Measurements from ENCODE around the gene KANSL1.

Gene KANSL1

DNA sequence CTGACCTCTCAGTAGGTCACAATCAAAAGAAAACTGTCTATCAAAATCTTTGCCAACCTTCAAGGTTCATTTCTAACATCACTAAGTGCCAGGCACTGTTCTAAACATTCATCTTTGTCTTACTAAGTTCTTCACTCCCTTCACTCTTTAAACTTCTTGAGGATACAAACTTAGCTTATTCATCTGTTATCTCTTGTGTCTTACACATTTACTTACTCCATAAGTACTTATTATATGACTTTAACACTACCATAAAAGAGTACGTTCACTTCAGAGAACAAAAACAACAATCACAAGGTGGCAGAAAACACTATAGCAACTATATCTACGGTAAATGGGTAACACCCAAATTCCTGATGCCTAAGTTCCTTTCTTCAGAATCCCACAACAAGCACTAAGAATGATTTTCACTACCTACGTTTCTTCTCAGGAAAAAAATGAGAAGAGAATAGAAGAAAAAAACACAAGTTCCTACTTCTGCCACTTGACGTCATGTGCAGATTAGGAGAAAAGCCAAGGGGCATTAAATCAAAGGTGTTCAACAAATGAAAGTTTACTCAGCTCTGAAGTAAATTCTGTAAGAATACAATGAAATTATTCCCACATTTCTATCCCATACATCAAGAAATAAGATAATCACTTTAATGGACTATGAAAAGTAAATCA, 29.2 kb downstream of the KANSL1 start:
- no peak for DNase-seq

DNA sequence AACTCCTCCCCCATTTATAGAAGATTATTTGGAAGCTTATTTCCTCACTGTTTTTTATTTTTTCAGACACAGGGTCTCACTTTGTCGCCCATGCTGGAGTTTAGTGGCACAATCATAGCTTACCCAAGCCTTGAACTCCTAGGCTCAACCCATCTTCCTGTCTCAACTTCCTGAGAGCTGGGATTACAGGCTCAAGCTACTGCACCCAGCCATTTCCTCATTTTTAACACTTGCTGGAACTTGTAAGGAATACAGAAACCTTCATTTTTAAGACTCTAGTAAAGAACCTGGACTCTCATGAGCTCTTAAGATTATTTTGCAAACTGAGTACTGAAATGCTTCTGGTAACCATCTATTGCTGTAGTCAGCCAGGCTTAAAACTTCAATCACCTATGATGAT, 29.9 kb downstream of the KANSL1 start:
- no peak for DNase-seq

DNA sequence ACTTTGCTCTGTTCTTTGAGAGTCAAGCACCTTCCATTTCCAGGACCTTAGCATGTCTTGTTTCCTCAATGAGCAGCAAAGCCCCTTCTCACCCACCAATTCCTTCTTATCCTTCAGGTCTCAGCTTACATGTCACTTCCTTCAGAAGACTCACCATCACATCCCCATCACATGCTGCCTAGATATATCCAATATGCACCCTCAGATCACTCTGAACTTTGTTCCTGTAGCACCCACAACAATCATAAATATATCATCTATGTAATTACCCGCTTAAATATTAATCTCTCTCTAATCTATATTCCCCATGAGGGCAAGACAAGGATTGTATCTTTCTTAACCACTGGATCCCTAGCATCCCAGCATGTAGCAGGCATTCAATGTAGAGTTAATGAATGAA, 30.4 kb downstream of the KANSL1 start:
- DNase-seq = no peak

DNA sequence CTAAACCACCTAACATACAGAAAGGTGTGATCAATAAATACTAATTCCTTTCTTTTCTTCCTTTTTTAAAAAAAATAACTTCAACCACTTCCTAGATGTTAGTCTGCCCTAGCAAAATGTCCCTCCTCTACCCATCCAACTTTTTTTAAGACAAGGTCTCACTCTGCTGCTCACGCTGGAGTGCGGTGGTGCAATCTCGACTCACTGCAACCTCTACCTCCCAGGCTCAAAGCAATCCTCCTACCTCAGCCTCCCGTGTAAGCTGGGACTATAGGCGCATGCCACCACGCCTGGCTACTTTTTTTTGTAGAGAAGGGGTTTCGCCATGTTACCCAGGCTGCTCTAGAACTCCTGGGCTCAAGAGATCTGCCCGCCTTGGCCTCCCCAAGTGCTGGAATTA, 33.1 kb downstream of the KANSL1 start:
- no peak for DNase-seq

DNA sequence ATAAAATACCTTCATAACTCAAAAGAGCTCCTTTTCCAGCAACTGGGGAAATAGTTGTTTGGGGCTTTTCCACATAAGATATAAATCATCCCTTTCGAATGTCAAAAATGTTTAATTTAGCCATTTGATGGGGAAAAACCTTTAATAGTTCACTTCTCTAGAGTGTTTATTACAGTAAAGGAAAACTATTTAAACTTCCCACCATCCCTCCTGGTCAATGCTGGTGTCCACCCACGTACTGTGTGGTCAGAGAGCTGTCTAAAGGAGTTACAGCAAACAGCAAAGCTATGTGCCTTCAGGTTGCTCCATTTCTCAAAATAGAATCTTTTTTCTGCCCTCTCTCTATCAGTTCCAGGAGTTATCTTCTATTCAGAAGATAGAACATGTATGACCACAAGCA, 33.5 kb downstream of the KANSL1 start:
- no peak for DNase-seq

DNA sequence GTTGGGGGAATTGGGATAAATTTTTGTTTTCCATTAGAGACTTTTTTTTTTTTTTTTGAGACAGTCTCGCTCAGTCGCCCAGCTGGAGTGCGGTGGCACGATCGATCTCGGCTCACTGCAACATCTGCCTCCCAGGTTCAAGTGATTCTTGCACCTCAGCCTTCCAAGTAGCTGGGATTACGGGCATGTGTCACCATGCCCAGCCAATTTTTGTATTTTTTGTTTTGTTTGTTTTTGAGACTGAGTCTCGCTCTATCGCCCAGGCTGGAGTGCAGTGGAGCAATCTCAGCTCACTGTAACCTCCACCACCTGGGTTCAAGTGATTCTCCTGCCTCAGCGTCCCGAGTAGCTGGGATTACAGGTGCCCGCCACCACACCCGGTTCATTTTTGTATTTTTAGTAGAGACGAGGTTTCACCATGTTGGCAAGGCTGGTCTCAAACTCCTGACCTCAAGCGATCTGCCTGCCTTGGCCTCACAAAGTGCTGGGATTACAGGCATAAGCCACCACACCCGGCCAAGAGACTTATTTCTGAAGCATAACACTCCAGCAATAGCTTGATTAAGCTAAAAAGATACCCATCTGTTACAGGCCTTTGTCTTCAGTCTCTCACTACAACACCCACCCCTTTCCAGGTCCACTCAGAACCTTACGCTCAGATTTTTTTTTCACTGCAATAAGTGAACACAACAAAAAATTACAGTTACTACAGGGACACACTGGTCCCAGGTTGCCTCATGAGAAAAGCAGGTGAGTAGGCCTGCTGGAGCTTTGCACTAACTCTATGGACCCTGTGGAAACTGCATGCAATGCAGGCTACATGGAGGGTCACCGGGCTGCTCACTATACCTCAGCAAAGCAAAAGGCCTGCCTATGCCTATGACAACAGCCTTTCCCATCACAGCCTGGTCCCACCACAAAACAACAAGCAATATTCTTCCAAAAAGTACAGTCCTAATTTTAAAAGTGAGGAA, 34.6 kb downstream of the KANSL1 start:
- DNase-seq = no peak

DNA sequence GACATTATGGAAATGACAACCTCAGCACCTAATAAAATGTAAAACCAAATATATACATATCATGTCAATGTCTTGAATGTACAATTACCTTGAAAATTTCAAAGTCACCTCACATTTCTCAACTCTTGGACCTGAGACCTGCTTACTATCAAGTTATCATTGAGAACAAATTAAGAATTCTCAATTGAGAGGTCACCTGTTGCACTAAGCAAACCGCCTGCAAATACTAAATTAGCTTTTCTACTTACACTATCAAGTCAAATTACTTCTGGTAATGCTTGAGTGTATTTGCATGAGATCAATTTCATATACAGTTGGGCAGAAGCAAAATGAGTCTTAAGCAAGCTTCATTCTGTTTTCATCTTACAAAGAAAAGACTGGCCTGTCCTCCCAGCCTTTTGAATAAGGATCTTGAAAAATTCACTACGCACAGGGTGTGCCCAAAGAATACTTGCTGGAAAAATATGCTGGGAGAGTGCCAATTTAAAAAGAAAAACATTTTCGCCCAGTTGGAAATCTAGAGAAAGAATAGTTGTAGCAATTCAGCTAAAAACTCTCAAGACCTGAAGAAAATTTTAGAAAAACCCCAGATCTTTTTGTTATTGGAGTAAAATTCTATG, 35.7 kb downstream of the KANSL1 start:
- no peak for DNase-seq

DNA sequence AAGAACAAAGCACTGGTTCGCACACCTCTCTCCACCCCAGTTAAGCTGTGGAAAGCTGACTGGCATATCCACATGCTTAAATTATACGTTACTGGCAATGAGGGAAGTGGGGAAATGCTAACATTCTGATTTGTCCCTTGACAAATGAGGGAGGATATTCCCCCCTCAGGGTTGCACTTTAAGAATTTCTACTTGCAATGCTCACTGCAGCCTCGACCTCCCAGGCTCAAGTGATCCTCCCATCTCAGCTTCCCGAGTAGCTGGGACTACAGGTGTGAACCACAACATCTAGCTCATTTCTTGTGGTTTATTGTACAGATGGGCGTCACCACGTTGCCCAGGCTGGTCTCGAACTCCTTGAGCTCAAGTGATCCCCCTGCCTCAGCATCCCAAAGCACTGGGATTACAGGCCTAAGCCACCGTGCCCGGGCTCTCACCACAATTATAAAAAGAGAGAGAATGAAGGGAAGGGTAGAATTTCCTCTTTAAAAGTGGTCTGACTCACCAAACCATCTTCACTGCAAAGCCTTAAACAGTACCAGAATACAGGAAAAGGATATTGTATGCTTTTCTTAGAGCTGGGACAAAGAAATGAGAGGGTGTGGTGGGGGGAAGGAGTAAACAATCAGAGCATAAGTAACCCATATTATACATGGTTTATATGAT, 38.9 kb downstream of the KANSL1 start:
- DNase-seq = no peak

DNA sequence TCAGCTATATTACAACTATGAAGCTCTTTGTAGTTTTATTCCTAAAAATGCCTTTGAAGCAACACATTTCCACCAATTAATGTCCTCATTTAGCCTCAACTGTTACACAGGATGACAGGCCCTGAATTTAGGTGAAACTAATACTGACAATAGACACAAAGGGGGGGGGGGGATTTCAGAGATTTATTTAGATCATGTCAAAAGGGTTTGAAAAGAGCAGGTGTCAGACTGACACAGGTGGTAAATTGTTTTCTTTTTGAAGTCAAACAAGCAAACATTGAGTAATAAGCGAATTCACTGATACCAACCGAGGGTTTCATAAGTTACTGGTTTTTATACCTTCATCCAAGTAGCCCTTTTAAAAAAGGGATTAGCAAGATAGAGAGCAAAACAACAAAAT, 40.8 kb downstream of the KANSL1 start:
- no peak for DNase-seq

DNA sequence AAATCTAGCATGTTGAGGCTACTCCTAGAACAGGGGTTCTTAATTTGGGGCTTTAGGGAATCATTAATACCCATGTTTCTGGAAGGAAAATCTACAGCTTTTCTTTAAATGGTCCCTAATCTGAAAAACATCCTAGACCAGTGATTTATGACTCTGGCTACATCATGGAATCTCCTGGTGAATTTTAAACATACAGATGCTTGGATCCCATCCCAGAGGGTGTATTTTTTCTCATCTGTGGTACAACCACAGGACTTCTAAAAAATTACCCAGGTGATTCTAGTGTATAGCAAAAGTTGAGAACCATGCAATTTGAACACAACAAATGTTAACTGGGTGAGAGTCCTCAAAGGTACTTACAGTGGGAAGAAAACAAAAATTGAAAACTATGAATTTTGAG, 41.5 kb downstream of the KANSL1 start:
- no peak for DNase-seq

DNA sequence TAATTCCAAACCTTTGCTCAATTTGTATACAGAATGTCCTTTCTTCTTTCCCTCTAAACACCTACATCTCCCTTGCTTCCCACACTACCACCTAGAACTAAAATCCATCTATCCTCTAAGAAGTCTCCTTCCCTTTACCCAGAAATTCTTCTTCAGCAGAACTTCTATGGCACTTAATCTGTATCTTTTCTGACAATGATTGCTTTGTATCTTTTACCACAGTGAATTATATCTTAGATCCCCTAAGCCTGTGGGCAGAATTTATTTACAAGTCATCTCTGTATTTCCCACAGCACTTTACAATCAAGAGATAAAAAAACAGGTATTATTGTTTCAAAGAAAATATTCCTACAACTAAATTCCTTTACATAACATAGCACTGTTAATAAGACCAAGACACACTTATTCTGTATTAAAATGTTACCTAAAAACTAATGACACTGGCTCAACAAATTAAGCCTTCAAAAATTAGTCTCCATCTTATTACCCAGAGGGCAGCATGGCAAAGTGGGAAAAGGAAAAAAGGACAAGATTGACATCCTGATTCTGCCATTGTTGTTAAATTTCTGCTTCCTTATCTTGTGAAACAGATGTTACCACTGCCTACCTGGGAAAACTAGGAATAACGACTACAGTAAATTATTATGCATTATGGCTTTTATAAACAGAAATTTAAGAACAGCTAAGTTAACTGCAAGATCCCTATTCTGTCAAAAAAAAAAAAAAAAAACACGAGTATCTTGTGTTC, 42.8 kb downstream of the KANSL1 start:
- no peak for DNase-seq

DNA sequence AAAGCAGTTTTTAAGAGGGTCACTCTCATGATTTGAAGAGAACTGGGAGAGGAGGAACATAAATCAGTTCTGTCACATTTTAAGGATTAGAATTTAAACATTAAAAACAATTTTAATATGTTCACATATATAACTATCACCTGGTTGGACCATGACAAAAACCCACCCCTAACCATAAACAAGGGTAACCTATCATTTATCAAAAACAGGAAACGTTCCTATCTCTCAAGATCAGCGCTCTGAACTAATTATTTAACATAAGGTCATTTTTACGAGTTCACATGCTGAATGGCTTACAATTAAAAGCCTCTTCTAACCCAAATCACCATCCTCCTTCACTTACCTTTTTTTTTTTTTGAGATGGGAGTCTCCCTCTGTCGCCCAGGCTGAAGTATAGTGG, 45.0 kb downstream of the KANSL1 start:
- no peak for DNase-seq

DNA sequence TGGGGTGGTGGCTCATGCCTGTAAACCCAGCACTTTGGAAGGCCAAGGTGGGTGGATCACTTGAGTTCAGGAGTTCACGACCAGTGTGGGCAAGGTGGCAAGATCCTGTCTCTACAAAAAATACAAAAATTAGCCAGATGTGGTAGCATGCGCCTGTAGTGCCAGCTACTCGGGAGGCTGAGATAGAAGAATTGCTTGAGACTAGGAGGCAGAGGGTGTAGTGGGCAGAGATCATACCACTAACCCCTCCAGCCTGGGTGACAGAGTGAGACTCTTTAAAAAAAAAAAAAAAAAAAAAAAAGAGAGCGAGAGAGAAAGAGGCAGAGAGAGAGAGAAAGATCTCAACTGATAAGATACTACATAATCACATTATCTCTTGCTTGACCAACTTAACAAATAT, 45.9 kb downstream of the KANSL1 start:
- DNase-seq = no peak

DNA sequence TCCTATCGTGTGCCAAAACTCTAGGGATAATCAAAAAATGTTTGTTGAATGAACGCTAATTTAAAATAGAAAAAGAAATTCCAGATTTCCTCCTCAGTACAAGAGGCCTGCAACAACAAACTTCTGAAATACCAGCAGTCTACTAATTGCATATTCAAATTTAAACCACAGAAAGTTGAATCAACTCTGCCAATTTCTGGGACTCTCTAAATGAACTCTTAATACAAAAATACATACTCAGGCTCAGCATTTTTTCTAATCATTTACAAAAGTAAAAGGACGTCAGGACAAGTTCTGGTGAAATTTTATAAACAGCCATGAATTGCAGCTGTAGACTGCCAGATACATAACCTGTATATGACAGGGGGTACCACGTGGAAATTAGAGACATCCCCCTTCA, 49.0 kb downstream of the KANSL1 start:
- DNase-seq = no peak

DNA sequence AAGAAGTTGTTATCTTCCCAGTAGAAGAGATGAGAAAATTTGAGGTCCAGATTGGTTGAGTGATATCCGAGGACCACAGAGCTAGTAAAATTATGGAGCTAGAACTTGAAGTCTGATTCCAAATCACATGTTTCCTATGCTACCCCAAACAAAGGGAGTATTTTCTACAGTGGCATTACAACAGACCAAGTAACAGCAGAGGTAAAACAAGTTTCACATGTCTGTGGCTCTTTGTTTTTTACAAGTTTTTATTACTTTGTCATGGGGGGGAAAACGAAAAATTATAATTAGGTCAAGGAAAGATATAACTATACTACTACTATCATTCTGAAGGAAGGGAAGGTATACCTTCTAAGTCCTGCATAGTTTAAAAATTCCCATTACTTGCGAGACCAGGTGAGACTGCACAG, 49.4 kb downstream of the KANSL1 start:
- DNase-seq = no peak

DNA sequence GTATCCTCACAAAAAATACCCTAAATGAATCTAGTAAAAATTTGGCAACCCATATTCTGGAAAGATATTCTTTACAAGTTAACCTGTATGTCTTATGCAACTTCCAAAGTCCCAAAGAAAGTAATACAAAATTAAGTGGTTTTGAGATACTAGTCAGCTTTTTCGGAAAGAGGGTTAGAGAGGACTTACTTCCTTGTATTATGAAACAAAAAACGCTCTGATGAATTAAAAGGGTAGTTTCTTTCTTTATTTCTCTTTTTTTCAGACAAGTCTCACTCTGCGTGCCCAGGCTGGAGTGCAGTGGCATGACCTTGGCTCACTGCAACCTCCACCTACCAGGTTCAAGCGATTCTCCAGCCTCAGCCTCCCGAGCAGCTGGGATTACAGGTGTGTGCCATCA, 51.6 kb downstream of the KANSL1 start:
- no peak for DNase-seq

DNA sequence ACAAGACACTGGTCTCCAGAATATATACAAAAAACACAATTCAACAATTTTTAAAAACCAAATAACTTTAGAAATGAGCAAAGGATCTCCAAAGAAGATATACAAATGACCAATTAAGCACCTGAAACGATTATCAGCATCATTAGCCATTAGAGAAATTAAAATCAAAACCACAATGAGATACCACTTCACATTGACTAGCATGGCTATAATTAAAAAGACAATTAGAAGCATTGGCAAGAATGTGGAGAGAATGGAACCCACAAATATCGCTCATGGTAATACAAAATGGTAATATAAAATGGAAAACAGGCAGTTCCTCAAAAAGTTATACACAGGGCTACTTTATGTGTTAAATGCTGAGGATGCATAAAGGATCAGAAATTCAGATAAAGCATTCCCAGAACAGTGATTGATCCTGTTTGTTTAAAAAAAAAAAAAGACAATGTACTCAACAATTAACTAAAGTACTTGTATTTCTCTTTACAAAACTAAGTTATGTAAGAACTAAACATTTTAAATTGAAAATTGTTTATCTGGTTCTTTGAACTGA, 52.5 kb downstream of the KANSL1 start:
- DNase-seq = no peak

DNA sequence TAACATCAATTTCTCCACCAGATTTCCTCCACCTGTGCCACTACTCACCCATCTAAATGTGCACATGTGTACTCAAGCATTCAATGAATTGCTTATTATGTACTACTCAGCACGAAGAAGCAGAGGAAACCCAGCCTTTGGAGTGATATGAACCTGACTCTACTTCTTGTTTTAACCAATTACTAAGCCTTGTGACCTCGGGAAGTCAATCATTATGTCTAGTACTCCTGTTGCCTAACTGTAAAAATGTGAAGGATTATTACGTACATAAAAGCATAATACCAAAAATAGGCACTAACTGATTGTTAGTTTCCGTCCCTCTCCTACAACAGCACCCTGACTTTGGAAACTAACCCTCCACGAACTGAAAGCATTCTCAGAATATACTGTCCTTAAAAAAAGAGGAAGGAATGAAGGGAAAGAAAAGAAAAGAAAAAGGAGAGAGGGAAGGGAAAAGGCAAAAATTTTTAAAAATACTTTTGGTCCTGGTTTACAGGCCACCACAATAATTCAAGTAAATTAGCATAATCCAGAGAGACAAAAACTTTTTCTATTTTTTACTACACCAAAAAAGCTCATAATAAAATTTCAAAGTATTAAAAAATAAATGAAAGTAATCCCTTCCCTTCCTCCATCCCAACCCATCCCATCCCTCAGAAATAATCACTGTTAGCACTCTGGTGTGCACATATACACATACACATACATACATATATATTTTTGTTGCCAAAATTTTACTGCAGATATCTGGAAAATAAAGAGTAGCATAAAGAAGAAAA, 53.6 kb downstream of the KANSL1 start:
- no peak for DNase-seq

DNA sequence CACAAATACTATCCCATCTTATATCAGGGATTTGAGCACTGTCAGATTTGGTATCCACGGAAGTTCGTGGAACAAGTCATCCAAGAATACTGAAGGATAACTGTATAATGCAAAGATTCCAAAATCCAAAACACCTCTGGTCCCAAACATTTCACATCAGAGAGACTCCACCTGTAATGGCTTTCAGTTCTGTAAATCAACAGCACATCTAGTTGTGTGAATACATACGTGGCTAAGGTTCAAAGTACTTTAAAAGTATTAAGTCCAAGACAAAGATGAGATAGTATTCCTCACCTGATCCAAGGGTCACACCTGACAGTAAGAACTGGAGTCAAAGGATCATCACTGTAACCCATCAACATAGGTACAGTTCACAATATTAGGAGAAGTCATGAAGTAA, 54.8 kb downstream of the KANSL1 start:
- no peak for DNase-seq

DNA sequence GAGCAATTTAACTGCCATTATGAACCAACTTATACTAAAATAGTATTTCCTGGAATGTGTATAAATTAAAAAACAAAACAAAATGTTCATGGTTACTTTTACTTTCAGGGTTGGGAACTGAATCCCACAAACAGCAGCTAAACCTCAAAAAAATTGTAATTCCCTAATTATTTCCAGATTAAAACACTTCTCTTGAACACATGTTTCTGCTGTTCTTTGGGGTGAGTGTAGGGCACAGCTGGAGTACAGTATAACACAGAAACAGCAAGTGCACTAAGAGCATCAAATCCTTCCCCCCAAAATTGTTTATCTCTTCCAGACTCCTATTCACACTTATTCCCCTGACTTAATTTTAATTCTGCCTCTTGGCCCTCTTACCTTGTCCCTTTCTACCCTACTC, 56.4 kb downstream of the KANSL1 start:
- DNase-seq = no peak

DNA sequence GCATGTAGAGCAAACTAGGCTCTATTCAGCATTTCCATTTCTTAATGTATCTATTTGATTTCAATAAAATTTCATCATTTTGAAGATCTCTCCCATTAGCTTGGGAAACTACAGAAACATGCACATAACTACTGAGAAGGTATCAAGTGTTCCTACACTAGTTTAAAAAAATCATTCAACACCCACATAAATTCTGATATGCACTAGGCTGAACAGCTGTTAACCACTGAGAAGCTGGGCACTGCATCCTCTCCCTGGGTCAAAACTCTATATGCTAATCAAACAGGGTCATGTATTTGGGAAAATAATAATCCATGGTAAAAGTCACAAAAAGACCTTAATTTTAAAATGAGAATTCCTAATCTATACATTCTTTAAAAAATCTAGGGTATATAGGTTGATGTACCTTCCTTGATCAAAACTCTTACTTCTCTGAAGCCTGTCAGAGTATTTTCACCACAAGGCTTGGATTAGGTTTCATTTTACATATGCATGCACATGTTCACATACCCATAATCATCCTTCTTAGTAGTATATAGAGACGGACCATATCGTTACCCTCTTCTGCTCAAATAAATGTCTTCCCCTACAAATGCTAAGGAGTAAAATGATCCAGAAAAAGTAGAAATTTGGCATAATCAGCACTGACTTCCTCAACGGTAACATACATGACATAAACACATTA, 57.2 kb downstream of the KANSL1 start:
- no peak for DNase-seq
